Measurements from ENCODE around the gene CRYGN.

Gene CRYGN

GRCh38 chr7:151439855-151440798, at the start of gene CRYGN:
Gene CRYGN, minus strand, starts transcription at chr7:151440141. Its CDS starts 224 bp downstream, at chr7:151439917.
- DNase-seq: no peak

- DNase-seq: no peak
Measured at GRCh38 chr7:151489498-151489897, 49.6 kb upstream of the CRYGN start.

DNA sequence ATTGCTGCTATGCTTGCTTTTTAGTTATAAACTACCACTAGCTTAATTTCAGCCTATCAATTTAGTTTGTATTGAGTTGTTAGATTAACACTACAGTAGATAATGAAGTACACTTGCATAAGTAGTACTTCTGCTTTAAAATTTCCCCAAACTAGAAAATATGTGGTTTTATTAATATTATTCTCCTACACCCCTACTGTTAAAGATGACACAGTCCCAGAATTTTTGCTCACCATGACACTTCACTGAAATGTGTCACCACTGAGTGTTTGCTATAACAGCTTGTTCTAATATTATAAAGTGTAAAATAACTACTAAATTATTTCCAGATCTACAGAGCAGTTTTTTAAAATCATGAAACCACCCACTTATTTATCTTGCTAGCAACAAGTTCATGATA, 48.2 kb upstream of the CRYGN start:
- DNase-seq: no peak

DNA sequence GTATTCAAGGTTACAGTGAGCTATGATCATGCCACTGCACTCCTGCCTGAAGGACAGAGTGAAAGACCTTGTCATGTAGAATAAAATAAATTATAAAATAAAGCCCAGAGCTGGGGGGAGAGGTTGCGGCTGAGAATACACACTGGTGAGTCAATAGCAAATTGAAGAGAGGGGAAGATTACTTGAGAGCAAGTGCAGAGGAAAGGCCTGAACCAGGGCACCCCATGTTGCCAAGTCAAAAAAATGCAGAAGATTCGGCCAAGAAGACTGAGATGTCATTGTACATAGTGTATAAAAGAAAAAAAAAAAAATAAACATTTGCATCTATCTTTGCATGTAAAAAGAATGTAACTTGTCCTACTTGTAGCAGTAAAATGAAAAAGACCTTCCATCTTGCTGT, 47.3 kb upstream of the CRYGN start:
- DNase-seq: no peak

GRCh38 chr7:151486074-151486473, 46.1 kb upstream of the CRYGN start:
- no peak for DNase-seq

DNA sequence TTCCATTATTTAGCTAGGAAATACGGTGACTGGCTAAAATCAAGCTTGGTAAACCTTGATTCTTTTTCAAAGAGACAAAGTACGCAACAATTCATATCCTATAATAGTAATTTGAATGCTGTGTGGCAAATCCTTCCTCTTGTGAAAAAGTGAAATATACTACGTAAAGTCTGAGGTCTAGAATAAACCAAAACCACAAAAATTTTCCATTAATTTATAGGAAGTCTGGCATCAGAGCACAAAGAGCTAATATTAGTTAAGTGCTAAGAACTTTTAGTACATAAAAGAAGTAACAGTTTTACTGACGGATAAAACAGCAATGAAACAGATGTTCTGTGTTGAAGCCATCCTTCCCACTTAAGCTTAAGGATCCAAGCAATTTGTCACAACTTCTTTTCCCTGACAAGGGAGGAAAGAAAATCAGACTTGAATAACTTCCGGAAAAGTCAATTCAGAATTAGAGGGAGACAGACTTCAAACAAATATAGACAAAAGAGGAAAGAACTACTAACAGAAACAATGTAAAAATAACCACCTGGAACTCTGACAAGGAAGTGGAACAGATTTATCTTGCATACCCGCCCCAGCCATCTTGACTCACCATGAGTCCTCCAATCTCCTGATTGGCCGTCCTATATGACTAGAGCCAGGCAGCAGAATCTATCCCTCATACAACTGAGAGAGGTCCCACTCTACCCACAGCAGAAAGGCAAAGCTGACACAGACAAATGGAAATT, 45.2 kb upstream of the CRYGN start:
- DNase-seq: peak; percentile 87

GRCh38 chr7:151483711-151483983, 43.7 kb upstream of the CRYGN start:
- DNase-seq: no peak

- no peak for DNase-seq
Measured at GRCh38 chr7:151482883-151483710, 43.2 kb upstream of the CRYGN start.

GRCh38 chr7:151481650-151482505, 41.9 kb upstream of the CRYGN start:
- no peak for DNase-seq

GRCh38 chr7:151477867-151478266, 37.9 kb upstream of the CRYGN start:
- no peak for DNase-seq

DNA sequence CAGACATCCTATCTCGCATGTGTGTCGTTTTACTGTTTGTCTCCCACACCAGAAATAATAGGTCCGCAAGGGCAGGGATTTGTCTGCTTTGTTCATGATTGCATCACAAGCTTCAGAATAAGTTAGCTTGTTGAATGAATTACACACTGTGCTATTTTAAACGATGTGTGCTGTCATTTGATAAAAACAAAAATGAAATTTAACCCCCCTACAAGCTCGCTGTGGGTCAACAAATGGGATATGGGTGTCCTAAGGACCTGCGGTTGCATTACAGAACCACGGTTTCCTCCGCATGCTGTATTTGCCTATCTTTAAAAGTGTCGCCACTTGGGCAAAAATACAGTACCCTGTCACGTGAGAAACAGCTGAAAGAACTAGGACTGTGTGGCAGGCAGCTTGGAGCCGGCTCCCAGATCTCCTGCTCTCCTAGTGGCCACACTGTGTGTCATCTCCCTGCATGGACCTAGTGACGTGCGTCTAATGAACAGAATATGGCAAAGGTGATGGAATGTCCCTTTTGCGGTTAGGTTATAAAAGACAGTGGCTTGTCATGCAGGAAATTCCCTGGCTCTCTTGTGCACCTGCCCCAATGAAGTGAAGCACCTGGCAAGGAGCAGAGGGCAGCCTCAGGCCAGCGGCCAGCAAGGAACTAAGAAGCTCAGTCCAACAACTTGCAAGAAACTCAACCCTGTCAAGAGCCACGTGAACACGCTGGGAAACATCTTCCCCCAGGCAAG, 32.9 kb upstream of the CRYGN start:
- peak; percentile 66 for DNase-seq

GRCh38 chr7:151470711-151471110, 30.8 kb upstream of the CRYGN start:
- no peak for DNase-seq

- DNase-seq: no peak
Measured at GRCh38 chr7:151469281-151469680, 29.3 kb upstream of the CRYGN start.

- no peak for DNase-seq
Measured at GRCh38 chr7:151468217-151469018, 28.5 kb upstream of the CRYGN start.

GRCh38 chr7:151465169-151465568, 25.2 kb upstream of the CRYGN start:
- DNase-seq: no peak

DNA sequence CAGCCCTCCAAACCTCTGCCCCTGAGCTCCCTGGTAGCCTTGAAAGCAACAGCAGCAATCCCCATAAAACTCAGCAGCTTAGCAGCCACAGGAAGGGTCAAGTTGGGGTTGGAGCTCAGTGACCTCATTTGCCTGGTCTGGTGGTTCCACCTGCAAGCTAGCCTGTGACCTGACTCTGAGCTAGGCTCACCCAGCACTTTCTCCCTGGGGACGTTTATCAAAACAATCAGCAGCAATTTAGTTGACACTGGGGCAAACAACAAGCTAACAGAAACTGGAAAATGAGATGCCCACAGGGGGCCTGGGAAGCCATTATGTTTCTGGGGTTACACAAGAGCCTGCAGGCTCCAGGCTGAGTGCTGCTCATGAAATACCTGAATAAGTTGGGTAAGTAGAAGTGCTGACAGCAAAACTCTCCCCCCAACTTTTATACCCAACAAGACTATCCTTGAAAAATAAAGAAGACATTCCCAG, 22.4 kb upstream of the CRYGN start:
- DNase-seq: no peak

GRCh38 chr7:151461942-151462230, 21.9 kb upstream of the CRYGN start:
- no peak for DNase-seq

DNA sequence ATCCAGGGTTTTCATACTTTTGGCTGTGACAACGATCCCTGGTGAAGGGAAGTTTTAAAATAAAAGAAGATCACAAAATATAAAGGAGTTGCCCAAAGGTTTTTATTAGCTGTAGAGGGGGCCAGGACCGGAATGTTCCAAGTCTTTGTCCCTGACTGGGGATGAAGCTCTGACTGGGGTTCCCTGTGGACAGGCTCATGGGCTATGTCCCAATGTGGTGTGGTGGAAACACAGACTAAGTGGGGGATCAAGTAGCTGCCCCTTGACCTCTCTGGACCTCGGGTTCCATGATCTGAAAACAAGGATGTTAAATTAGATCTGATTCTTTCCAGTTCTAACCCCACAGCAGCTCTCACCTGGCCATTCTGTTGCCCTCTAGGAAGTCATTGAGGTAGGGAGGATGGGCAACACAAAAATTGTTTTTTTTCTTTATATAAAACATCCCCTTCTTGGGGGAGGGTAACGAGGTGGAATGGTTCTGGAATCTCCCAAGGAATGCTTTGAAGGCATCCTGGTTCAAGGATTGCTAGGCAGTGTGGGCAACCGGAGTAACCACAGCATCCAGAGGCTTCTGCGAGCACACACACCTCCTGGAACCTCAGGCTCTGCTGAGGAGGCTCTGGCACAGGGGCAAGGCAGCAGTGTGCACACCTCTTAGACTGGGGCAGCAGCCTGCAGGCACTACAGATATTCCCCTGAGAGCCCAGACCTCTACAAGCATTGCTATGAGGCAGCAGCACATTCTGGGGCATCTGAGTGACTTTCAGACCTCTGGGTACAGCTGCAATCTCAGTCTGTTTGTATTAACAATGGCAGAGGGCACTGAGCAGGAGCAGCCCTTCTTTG, 21.4 kb upstream of the CRYGN start:
- DNase-seq: no peak

- no peak for DNase-seq
Measured at GRCh38 chr7:151460474-151460855, 20.5 kb upstream of the CRYGN start.
